Transverse colon (tissue), 4 donors: Measurements from ENCODE around the gene GPLD1. TPM values are rescaled to one million over a fixed set of nuclear protein-coding genes. Genes with fewer than 3 reads are reported as not detected.

Experiments
- DNase-seq: peaks from one replicate; pipeline ENCODE4 v3.0.0-alpha.2; 2019
- H3K27ac ChIP-seq, 4 donors: fragments of 200-600 bp; sonication (generic); 2 replicates each; pipeline ENCODE4 v1.5.1; 2016 to 2018; ENCODE audit warnings: inconsistent platforms in 4 of 4
- H3K27me3 ChIP-seq: fragments of 200-600 bp; sonication (generic); 2 replicates; pipeline ENCODE4 v1.5.1; 2017; ENCODE audit warnings: inconsistent platforms
- H3K36me3 ChIP-seq, 4 donors: fragments of 200-600 bp; sonication (generic); 2 replicates each; pipeline ENCODE4 v1.5.1; 2017 to 2019; ENCODE audit warnings: inconsistent platforms in 4 of 4
- H3K4me1 ChIP-seq, 4 donors: fragments of 200-600 bp; sonication (generic); 2 replicates each; pipeline ENCODE4 v1.5.1; 2017 to 2020; ENCODE audit warnings: inconsistent platforms in 4 of 4
- H3K4me3 ChIP-seq, 4 donors: fragments of 200-600 bp; sonication (generic); 1 replicate in 1 of 4; 2 replicates in 3 of 4; pipeline versions ENCODE4 v1.5.1 to v1.6.1; 2017 to 2019; ENCODE audit warnings: inconsistent platforms in 4 of 4
- H3K9me3 ChIP-seq, 2 donors: fragments of 200-600 bp; sonication (generic); 2 replicates each; pipeline ENCODE4 v1.5.1; 2017 to 2019; ENCODE audit warnings: inconsistent platforms in 2 of 2
- CTCF ChIP-seq, 5 experiments: fragments of 200-600 bp in 3 of 5; fragments of 450-650 bp in 2 of 5; sonication (generic) in 3 of 5; IDR thresholded peaks; 1 replicate in 2 of 5; 2 replicates in 3 of 5; pipeline ENCODE4 v1.5.1; 2016 to 2017; ENCODE audit warnings: antibody characterized with exemption in 5 of 5, inconsistent platforms in 3 of 5, mild to moderate bottlenecking in 2 of 5, moderate library complexity in 1 of 5
- EP300 ChIP-seq: sonication (generic); formaldehyde crosslinking; IDR thresholded peaks from one replicate; pipeline ENCODE4 v1.6.1; 2017; ENCODE audit warnings: antibody characterized with exemption, low read depth
- POLR2A ChIP-seq: fragments of 450-650 bp; IDR thresholded peaks from one replicate; pipeline ENCODE4 v1.6.1; 2016; ENCODE audit warnings: antibody characterized with exemption, mild to moderate bottlenecking, moderate library complexity
- POLR2AphosphoS5 ChIP-seq, 3 donors: sonication (generic); formaldehyde crosslinking; IDR thresholded peaks; one replicate each; pipeline ENCODE4 v1.6.1; 2016; ENCODE audit warnings: antibody characterized with exemption in 3 of 3
- WGBS, 2 donors: methylation state at CpG; one replicate each; pipeline ENCODE4 v1.1.5; 2018; ENCODE audit warnings: low coverage in 1 of 2; 5-methylcytosine and 5-hydroxymethylcytosine counted together
- in situ Hi-C, 4 donors: fragments of 200-750 bp; cut with MboI; loops; one replicate each; pipeline versions ENCODE4 v1.15.0 to v1.15.1; 2017; ENCODE audit warnings: low sequenced_read_pairs in 3 of 4, low pct_ligation_motif_present in 1 of 4, low pct_unique_long_range_greater_than_20kb in 1 of 4
- intact Hi-C: fragments of 100-400 bp; cut with DNase I; formaldehyde crosslinking; loops from one replicate; pipeline ENCODE4 v1.15.1; 2023; ENCODE audit warnings: low total_unique reads
- total RNA-seq, 4 donors: library from RNA; depleted of rRNA; stranded (reverse); fragments of >200 nt; gene quantifications; one replicate each; pipeline ENCODE4 v1.1.0, GENCODE V29; 2016

Gene GPLD1
- total RNA-seq, 4 donors from 2014 or later = 0.96 to 5.2 (median 1.4) TPM

DNA sequence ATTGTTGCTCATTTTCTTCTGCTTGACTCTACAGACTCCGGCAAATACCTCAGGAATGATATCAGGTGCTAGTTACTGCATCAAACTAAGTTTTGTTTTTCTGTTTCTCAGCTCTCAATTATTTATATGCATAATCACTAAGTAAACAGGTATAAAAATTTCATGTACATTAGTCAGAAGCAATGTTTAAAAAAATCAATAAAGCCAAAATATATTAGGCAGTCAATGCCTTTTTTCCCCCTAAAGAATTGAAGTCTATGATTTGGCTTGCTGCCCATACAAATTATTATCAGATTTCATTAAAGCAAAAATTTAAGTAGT, 107.2 kb downstream of the GPLD1 start:
- H3K27me3 ChIP-seq = no peaks in the 10 kb centered on the region
- no peak overlapping the region for H3K27ac ChIP-seq
- no peaks in the 10 kb centered on the region for H3K36me3 ChIP-seq
- H3K4me1 ChIP-seq = no peaks in the 10 kb centered on the region
- no peaks in the 10 kb centered on the region for H3K9me3 ChIP-seq
- H3K4me3 ChIP-seq = no peak overlapping the region
- intact Hi-C loops = no loop called here
- no peak for DNase-seq
- TF ChIP-seq EP300 = no peak
- no peak for TF ChIP-seq POLR2AphosphoS5 (IDR thresholded peaks at IDR 0.05)
- TF ChIP-seq CTCF (IDR thresholded peaks at IDR 0.05) = no peak
- no peak for TF ChIP-seq POLR2A
- in situ Hi-C loops = no loop called here
- 88 to 94% methylated on average over 1 of the region's 1 CpG for WGBS, 2 donors

DNA sequence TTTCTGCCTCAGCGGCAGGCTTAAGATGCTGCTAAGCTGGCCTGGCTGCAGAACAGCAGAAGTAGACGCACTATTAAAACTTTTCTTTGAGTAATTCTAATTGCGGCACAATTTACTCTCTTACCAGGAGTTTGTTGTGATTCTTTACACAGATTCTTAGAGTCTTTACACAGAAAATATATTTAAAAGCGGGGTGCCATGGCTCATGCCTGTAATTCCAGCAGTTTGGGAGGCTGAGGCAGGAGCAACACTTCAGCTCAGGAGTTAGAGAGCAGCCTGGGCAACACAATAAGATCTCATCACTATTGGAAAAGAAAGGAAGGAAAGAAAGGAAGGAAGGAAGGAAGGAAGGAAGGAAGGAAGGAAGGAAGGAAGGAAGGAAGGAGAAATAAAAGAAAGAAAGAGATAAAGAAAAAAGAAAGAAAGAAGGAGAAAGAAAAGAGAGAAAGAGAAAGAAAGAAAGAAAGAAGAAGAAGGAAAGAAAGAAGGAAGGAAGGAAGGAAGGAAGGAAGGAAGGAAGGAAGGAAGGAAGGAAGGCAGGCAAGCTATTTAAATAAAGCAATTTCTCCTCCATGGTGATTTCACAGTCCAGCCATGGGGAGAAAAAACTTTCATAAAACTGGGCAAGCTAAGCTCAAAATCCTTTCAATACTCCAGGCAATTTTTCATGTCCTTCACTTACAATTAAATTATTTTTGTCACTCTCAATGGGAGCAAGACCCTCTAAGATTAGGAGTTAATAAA, 107.7 kb downstream of the GPLD1 start:
- in situ Hi-C loops = no loop called here
- Histone ChIP-seq H3K27ac (no peak overlapping the region), H3K4me3 (no peak overlapping the region), H3K27me3 (no peaks in the 10 kb centered on the region), H3K9me3 (no peaks in the 10 kb centered on the region), H3K4me1 (no peaks in the 10 kb centered on the region), H3K36me3 (no peaks in the 10 kb centered on the region)
- intact Hi-C loops = no loop called here
- WGBS, 2 donors = 82 to 98% methylated on average over 4 of the region's 4 CpGs
- TF ChIP-seq CTCF (IDR thresholded peaks at IDR 0.05) (no peak), EP300 (no peak), POLR2A (no peak), POLR2AphosphoS5 (IDR thresholded peaks at IDR 0.05) (no peak)
- no peak for DNase-seq

DNA sequence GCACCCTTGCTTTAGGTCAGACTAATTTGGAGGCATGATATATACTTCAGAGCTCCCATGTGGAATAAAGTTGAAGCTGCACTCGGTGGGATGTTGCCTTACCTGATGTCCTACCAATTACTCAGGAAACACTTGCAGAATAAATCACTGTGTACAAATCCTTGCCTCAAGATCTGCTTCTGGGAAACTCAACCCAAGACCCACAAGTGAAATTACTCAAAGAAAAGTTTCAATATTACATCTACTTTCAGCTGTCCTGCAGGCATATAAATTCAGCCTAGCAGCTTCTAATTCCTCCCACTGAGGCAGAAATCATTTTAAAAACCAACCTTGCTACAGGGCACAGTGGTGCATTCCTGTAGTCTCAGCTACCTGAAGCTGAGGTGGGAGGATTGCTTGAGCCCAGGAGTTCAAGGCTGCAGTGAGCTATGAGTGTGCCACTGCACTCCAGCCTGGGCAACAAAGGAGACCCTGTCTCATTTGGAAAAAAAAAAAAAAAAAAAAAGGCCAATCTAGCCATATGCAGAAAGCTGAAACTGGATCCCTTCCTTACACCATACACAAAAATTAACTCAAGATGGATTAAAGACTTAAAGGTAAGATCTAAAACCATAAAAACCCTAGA, 110.8 kb downstream of the GPLD1 start:
- H3K27ac ChIP-seq = no peak overlapping the region
- no peak for DNase-seq
- intact Hi-C loops = no loop called here
- no peaks in the 10 kb centered on the region for H3K36me3 ChIP-seq
- no peaks in the 10 kb centered on the region for H3K4me1 ChIP-seq
- in situ Hi-C loops = no loop called here
- no peaks in the 10 kb centered on the region for H3K9me3 ChIP-seq
- TF ChIP-seq EP300 = no peak
- no peak for TF ChIP-seq POLR2AphosphoS5 (IDR thresholded peaks at IDR 0.05)
- no peak for TF ChIP-seq CTCF (IDR thresholded peaks at IDR 0.05)
- no peak for TF ChIP-seq POLR2A
- H3K4me3 ChIP-seq = no peak overlapping the region
- WGBS, 2 donors = 82% methylated on average over 1 of the region's 1 CpG; no CpG with 5 or more reads in 1 of the 2 donors
- no peaks in the 10 kb centered on the region for H3K27me3 ChIP-seq

Other genes starting within 250 kb of the GPLD1 start
- gene DCDC2, start 131.5 kb downstream of the GPLD1 start, total RNA-seq = 1 to 10 TPM in 2 of 4 donors, under 1 TPM in 1, not detected in 1; 0.64 to 1.6 (median 1.2) TPM
- gene MRS2, start 86.6 kb downstream of the GPLD1 start, total RNA-seq = 10 to 100 TPM; 18.7 to 45.3 (median 33.5) TPM
- 10 to 100 TPM in 1 of 4 donors, 1 to 10 TPM in 3; 4.1 to 12.1 (median 7.9) TPM for gene ALDH5A1, start 5.4 kb upstream of the GPLD1 start, total RNA-seq
- gene KIAA0319, start 156.6 kb upstream of the GPLD1 start, total RNA-seq = 1 to 10 TPM in 1 of 4 donors, under 1 TPM in 3; 0.37 to 2.6 (median 0.67) TPM
- 100 to 1,000 TPM in 3 of 4 donors, 10 to 100 TPM in 1; 48.4 to 292 (median 151) TPM for gene TDP2, start 177.3 kb upstream of the GPLD1 start, total RNA-seq
- gene ACOT13, start 177.5 kb upstream of the GPLD1 start, total RNA-seq = 10 to 100 TPM in 2 of 4 donors, 1 to 10 TPM in 2; 5.6 to 16.8 (median 11.2) TPM
- gene C6orf62, start 229.6 kb upstream of the GPLD1 start, total RNA-seq = 10 to 100 TPM; 29.9 to 64.3 (median 40.9) TPM